Measurements from ENCODE around the gene PLB1.

- TF ChIP-seq CTCF (IDR thresholded peaks at IDR 0.05; ENCODE audit: low read length) (no peak), EZH2 (optimal IDR thresholded peaks at IDR 0.05; ENCODE audit: low read depth, low read length) (no peak)
Measured at GRCh38 chr2:28463211-28463816, 32.5 kb upstream of the PLB1 start.

Data from MM.1S (cell line).